Measurements from ENCODE around the gene SUSD4. TPM values are rescaled to one million over a fixed set of nuclear protein-coding genes. Genes with fewer than 3 reads are reported as not detected.

SUSD4 gene
- total and polyA plus RNA-seq, 7 experiments from 2014 or later, result 0.10 to 21.5 (median 7.7) TPM

GRCh38 chr1:223235091-223235490 is 128.9 kb downstream of the SUSD4 start:
- ATAC-seq (no peak), DNase-seq (no peak)
- H3K4me1 Mint-ChIP-seq, result peaks cover 14 to 70% (median 62%) of the 10 kb centered on the region in 7 donors
- H3K36me3 ChIP-seq (ENCODE audit: control insufficient read depth in 2 of 3, insufficient read depth in 3 of 3, low read length in 3 of 3), result no peaks in the 10 kb centered on the region
- no peak overlapping the region for H3K27ac ChIP-seq (ENCODE audit: low read depth, low read length)
- peak overlapping the region in 6 of 9 donors; percentile 46 to 99 (median 80) for H3K27ac Mint-ChIP-seq
- H3K36me3 Mint-ChIP-seq, result peaks cover 1 to 10% (median 8%) of the 10 kb centered on the region in 5 donors
- peaks cover 4 to 53% of the 10 kb centered on the region in 2 donors for H3K4me1 ChIP-seq (ENCODE audit: control insufficient read depth in 2 of 2, insufficient read depth in 2 of 2, low read length in 2 of 2)
- no peaks in the 10 kb centered on the region for H3K27me3 ChIP-seq (ENCODE audit: control insufficient read depth in 2 of 2, insufficient read depth in 2 of 2, low read length in 2 of 2)
- H3K27me3 Mint-ChIP-seq, result peaks cover 0 to 4% (median 0%) of the 10 kb centered on the region in 5 donors
- intact Hi-C loops (cut with micrococcal nuclease), result no loop called here
- peak overlapping the region in 6 of 10 donors; percentile 17 to 71 (median 52) for H3K4me3 Mint-ChIP-seq
- no peak overlapping the region for H3K4me3 ChIP-seq (ENCODE audit: low read length)
- no peaks in the 10 kb centered on the region for H3K9me3 ChIP-seq (ENCODE audit: control insufficient read depth in 2 of 3, low read length in 3 of 3)
- peaks cover 1 to 35% (median 8%) of the 10 kb centered on the region in 11 donors for H3K9me3 Mint-ChIP-seq
- CTCF ChIA-PET, result no interaction called here
- POLR2A ChIA-PET, result no interaction called here

- Mint-ChIP-seq H3K4me3 (peak overlapping the region in 6 of 10 donors; percentile 14 to 71 (median 40)), H3K4me1 (peaks cover 18 to 73% (median 64%) of the 10 kb centered on the region in 7 donors), H3K27ac (peak overlapping the region in 8 of 9 donors; percentile 9 to 99 (median 70)), H3K9me3 (peaks cover 1 to 35% (median 8%) of the 10 kb centered on the region in 11 donors), H3K36me3 (peaks cover 1 to 10% (median 8%) of the 10 kb centered on the region in 5 donors), H3K27me3 (peaks cover 0 to 4% (median 0%) of the 10 kb centered on the region in 5 donors)
- intact Hi-C loops (cut with micrococcal nuclease), result loop anchor here in 1 of 2 donors (5.0 kb wide), 1 partner anchor 128 kb away; the partner anchor contains the start of gene SUSD4
- DNase-seq (no peak), ATAC-seq (no peak)
- Histone ChIP-seq H3K4me1 (ENCODE audit: control insufficient read depth in 2 of 2, insufficient read depth in 2 of 2, low read length in 2 of 2) (peaks cover 8 to 54% of the 10 kb centered on the region in 2 donors), H3K4me3 (ENCODE audit: low read length) (no peak overlapping the region), H3K27ac (ENCODE audit: low read depth, low read length) (no peak overlapping the region), H3K9me3 (ENCODE audit: control insufficient read depth in 2 of 3, low read length in 3 of 3) (no peaks in the 10 kb centered on the region), H3K27me3 (ENCODE audit: control insufficient read depth in 2 of 2, insufficient read depth in 2 of 2, low read length in 2 of 2) (no peaks in the 10 kb centered on the region), H3K36me3 (ENCODE audit: control insufficient read depth in 2 of 3, insufficient read depth in 3 of 3, low read length in 3 of 3) (no peaks in the 10 kb centered on the region)
- CTCF ChIA-PET, result interaction anchor here (1.0 kb wide), 1 partner anchor 101 kb away, joined by 4 read pairs; no protein-coding TSS in a partner anchor
- POLR2A ChIA-PET, result no interaction called here
Measured at GRCh38 chr1:223234534-223234933, 129.4 kb downstream of the SUSD4 start.

GRCh38 chr1:223234170-223234514 is 129.8 kb downstream of the SUSD4 start:
- peak overlapping the region in 8 of 9 donors; percentile 9 to 99 (median 68) for H3K27ac Mint-ChIP-seq
- no peaks in the 10 kb centered on the region for H3K36me3 ChIP-seq (ENCODE audit: control insufficient read depth in 2 of 3, insufficient read depth in 3 of 3, low read length in 3 of 3)
- H3K9me3 Mint-ChIP-seq, result peaks cover 1 to 33% (median 8%) of the 10 kb centered on the region in 11 donors
- peaks cover 8 to 58% of the 10 kb centered on the region in 2 donors for H3K4me1 ChIP-seq (ENCODE audit: control insufficient read depth in 2 of 2, insufficient read depth in 2 of 2, low read length in 2 of 2)
- H3K27me3 Mint-ChIP-seq, result peaks cover 0 to 4% (median 0%) of the 10 kb centered on the region in 5 donors
- H3K4me3 Mint-ChIP-seq, result peak overlapping the region in 6 of 10 donors; percentile 14 to 58 (median 20)
- intact Hi-C loops (cut with micrococcal nuclease), result loop anchor here in 1 of 2 donors (5.0 kb wide), 1 partner anchor 128 kb away; the partner anchor contains the start of gene SUSD4
- no peak overlapping the region for H3K27ac ChIP-seq (ENCODE audit: low read depth, low read length)
- no peaks in the 10 kb centered on the region for H3K27me3 ChIP-seq (ENCODE audit: control insufficient read depth in 2 of 2, insufficient read depth in 2 of 2, low read length in 2 of 2)
- ChIA-PET CTCF (interaction anchor here (1.0 kb wide), 1 partner anchor 101 kb away, joined by 4 read pairs; no protein-coding TSS in a partner anchor), POLR2A (no interaction called here)
- peaks cover 18 to 77% (median 68%) of the 10 kb centered on the region in 7 donors for H3K4me1 Mint-ChIP-seq
- no peak for ATAC-seq
- DNase-seq, result no peak
- no peaks in the 10 kb centered on the region for H3K9me3 ChIP-seq (ENCODE audit: control insufficient read depth in 2 of 3, low read length in 3 of 3)
- H3K36me3 Mint-ChIP-seq, result peaks cover 1 to 10% (median 8%) of the 10 kb centered on the region in 5 donors
- H3K4me3 ChIP-seq (ENCODE audit: low read length), result no peak overlapping the region

- Histone ChIP-seq H3K4me3 (ENCODE audit: low read length) (no peak overlapping the region), H3K4me1 (ENCODE audit: control insufficient read depth in 2 of 2, insufficient read depth in 2 of 2, low read length in 2 of 2) (peaks cover 8 to 64% of the 10 kb centered on the region in 2 donors), H3K36me3 (ENCODE audit: control insufficient read depth in 2 of 3, insufficient read depth in 3 of 3, low read length in 3 of 3) (no peaks in the 10 kb centered on the region), H3K27me3 (ENCODE audit: control insufficient read depth in 2 of 2, insufficient read depth in 2 of 2, low read length in 2 of 2) (no peaks in the 10 kb centered on the region), H3K9me3 (ENCODE audit: control insufficient read depth in 2 of 3, low read length in 3 of 3) (no peaks in the 10 kb centered on the region), H3K27ac (ENCODE audit: low read depth, low read length) (peak overlapping the region; percentile 27)
- ChIA-PET CTCF (interaction anchor here (1.0 kb wide), 1 partner anchor 100 kb away, joined by 4 read pairs; no protein-coding TSS in a partner anchor), POLR2A (no interaction called here)
- peaks cover 0 to 4% (median 0%) of the 10 kb centered on the region in 5 donors for H3K27me3 Mint-ChIP-seq
- ATAC-seq, result no peak
- H3K27ac Mint-ChIP-seq, result peak overlapping the region in 8 of 9 donors; percentile 19 to 99 (median 80)
- peaks cover 18 to 82% (median 74%) of the 10 kb centered on the region in 7 donors for H3K4me1 Mint-ChIP-seq
- peaks cover 1 to 10% (median 8%) of the 10 kb centered on the region in 5 donors for H3K36me3 Mint-ChIP-seq
- H3K9me3 Mint-ChIP-seq, result peaks cover 1 to 29% (median 8%) of the 10 kb centered on the region in 11 donors
- DNase-seq, result peak in 1 of 9 donors; percentile 18
- intact Hi-C loops (cut with micrococcal nuclease), result loop anchor here in 1 of 2 donors (5.0 kb wide), 1 partner anchor 129 kb away; the partner anchor contains the start of gene SUSD4
- peak overlapping the region in 5 of 10 donors; percentile 4 to 58 (median 24) for H3K4me3 Mint-ChIP-seq
Measured at GRCh38 chr1:223233410-223234169, 130.4 kb downstream of the SUSD4 start.

- intact Hi-C loops (cut with micrococcal nuclease), result loop anchor here in 1 of 2 donors (5.0 kb wide), 1 partner anchor 129 kb away; the partner anchor contains the start of gene SUSD4
- H3K27ac ChIP-seq (ENCODE audit: low read depth, low read length), result peak overlapping the region; percentile 27
- H3K4me1 ChIP-seq (ENCODE audit: control insufficient read depth in 2 of 2, insufficient read depth in 2 of 2, low read length in 2 of 2), result peaks cover 8 to 69% of the 10 kb centered on the region in 2 donors
- Mint-ChIP-seq H3K36me3 (peaks cover 1 to 10% (median 5%) of the 10 kb centered on the region in 5 donors), H3K9me3 (peaks cover 0 to 23% (median 8%) of the 10 kb centered on the region in 11 donors), H3K27me3 (peaks cover 0 to 2% (median 0%) of the 10 kb centered on the region in 5 donors), H3K4me1 (peaks cover 18 to 88% (median 80%) of the 10 kb centered on the region in 7 donors), H3K4me3 (peak overlapping the region in 4 of 10 donors; percentile 2 to 59 (median 14)), H3K27ac (peak overlapping the region in 7 of 9 donors; percentile 19 to 99 (median 95))
- POLR2A ChIA-PET, result no interaction called here
- H3K36me3 ChIP-seq (ENCODE audit: control insufficient read depth in 2 of 3, insufficient read depth in 3 of 3, low read length in 3 of 3), result no peaks in the 10 kb centered on the region
- H3K9me3 ChIP-seq (ENCODE audit: control insufficient read depth in 2 of 3, low read length in 3 of 3), result no peaks in the 10 kb centered on the region
- no peaks in the 10 kb centered on the region for H3K27me3 ChIP-seq (ENCODE audit: control insufficient read depth in 2 of 2, insufficient read depth in 2 of 2, low read length in 2 of 2)
- ATAC-seq (no peak), DNase-seq (no peak)
- CTCF ChIA-PET, result no interaction called here
- H3K4me3 ChIP-seq (ENCODE audit: low read length), result no peak overlapping the region
Measured at GRCh38 chr1:223233019-223233409, 131.0 kb downstream of the SUSD4 start.

GRCh38 chr1:223231581-223231980 is 132.4 kb downstream of the SUSD4 start:
- CTCF ChIA-PET, result interaction anchor here (1.8 kb wide), 1 partner anchor 98 kb away, joined by 8 read pairs; no protein-coding TSS in a partner anchor
- peaks cover 8 to 70% of the 10 kb centered on the region in 2 donors for H3K4me1 ChIP-seq (ENCODE audit: control insufficient read depth in 2 of 2, insufficient read depth in 2 of 2, low read length in 2 of 2)
- no peaks in the 10 kb centered on the region for H3K27me3 ChIP-seq (ENCODE audit: control insufficient read depth in 2 of 2, insufficient read depth in 2 of 2, low read length in 2 of 2)
- H3K4me3 Mint-ChIP-seq, result peak overlapping the region in 5 of 10 donors; percentile 4 to 75 (median 64)
- DNase-seq, result no peak
- POLR2A ChIA-PET, result interaction anchor here (1.0 kb wide), 1 partner anchor 17 kb away, joined by 4 read pairs; no protein-coding TSS in a partner anchor
- peaks cover 0 to 10% (median 5%) of the 10 kb centered on the region in 11 donors for H3K9me3 Mint-ChIP-seq
- intact Hi-C loops (cut with micrococcal nuclease), result loop anchor here in 1 of 2 donors (2.0 to 5.0 kb wide), 2 partner anchors 41 to 131 kb away; partner anchors contain the start of gene SUSD4
- H3K27ac Mint-ChIP-seq, result peak overlapping the region in 8 of 9 donors; percentile 49 to 99 (median 96)
- H3K4me3 ChIP-seq (ENCODE audit: low read length), result no peak overlapping the region
- no peaks in the 10 kb centered on the region for H3K9me3 ChIP-seq (ENCODE audit: control insufficient read depth in 2 of 3, low read length in 3 of 3)
- no peaks in the 10 kb centered on the region for H3K36me3 ChIP-seq (ENCODE audit: control insufficient read depth in 2 of 3, insufficient read depth in 3 of 3, low read length in 3 of 3)
- H3K4me1 Mint-ChIP-seq, result peaks cover 18 to 94% (median 80%) of the 10 kb centered on the region in 7 donors
- ATAC-seq, result no peak
- peak overlapping the region; percentile 70 for H3K27ac ChIP-seq (ENCODE audit: low read depth, low read length)
- peaks cover 1 to 9% (median 3%) of the 10 kb centered on the region in 5 donors for H3K36me3 Mint-ChIP-seq
- H3K27me3 Mint-ChIP-seq, result no peaks in the 10 kb centered on the region

Data from naive thymus-derived CD4-positive, alpha-beta T cell (primary cell).